OCI-LY7 (cell line): ENCODE measurements around the gene NALCN. TPM values are rescaled to one million over a fixed set of nuclear protein-coding genes. Genes with fewer than 3 reads are reported as not detected.

Experiments used
- BruUV-seq: library from RNA; stranded (reverse); fragments of 400-500 nt; replicated peaks from 2 replicates; lab custom pipeline; 2021; lab: Mats Ljungman, UMichigan
- CTCF ChIA-PET: fragments of 300-600 bp; sonication (Branson Sonifier 250); formaldehyde crosslinking; loops from one replicate; lab custom pipeline; 2022; ENCODE audit warnings: antibody characterized with exemption; ENCODE audit not compliant: unreplicated experiment; lab: Charles Lee
- POLR2A ChIA-PET: fragments of 300-600 bp; sonication (Branson Sonifier 250); formaldehyde crosslinking; loops from one replicate; lab custom pipeline; 2022; ENCODE audit warnings: antibody characterized with exemption; lab: Charles Lee
- DNase-seq: peaks from one replicate; pipeline ENCODE4 v3.0.0-alpha.2; 2015; ENCODE audit warnings: low spot score
- H2AFZ ChIP-seq: fragments of 200-600 bp; sonication (generic), shearing (Covaris generic); 2 replicates; pipeline ENCODE4 v1.6.1; 2014; ENCODE audit warnings: mild to moderate bottlenecking, antibody characterized with exemption, low read length, moderate library complexity
- H3K27ac ChIP-seq: fragments of 200-600 bp; sonication (generic); 2 replicates; pipeline ENCODE4 v1.5.1; 2014; ENCODE audit warnings: mixed run types, low read depth, mild to moderate bottlenecking, moderate library complexity, low read length, inconsistent platforms; ENCODE audit not compliant: poor library complexity, severe bottlenecking
- H3K36me3 ChIP-seq: fragments of 200-600 bp; sonication (generic); 2 replicates; pipeline ENCODE4 v1.6.1; 2014; ENCODE audit warnings: mild to moderate bottlenecking, antibody characterized with exemption, low read length, moderate library complexity, mixed read lengths; ENCODE audit not compliant: insufficient read depth
- H3K4me1 ChIP-seq: fragments of 200-600 bp; sonication (generic); 2 replicates; pipeline ENCODE4 v1.5.1; 2014; ENCODE audit warnings: mild to moderate bottlenecking, low read length; ENCODE audit not compliant: insufficient read depth, poor library complexity, severe bottlenecking
- H3K4me2 ChIP-seq: fragments of 200-600 bp; sonication (generic); 2 replicates; pipeline ENCODE4 v1.6.1; 2014; ENCODE audit warnings: mild to moderate bottlenecking, low read length
- H3K4me3 ChIP-seq: fragments of 200-600 bp; sonication (generic); 2 replicates; pipeline ENCODE4 v1.5.1; 2014; ENCODE audit warnings: mild to moderate bottlenecking, low read depth, low read length; ENCODE audit not compliant: poor library complexity, severe bottlenecking
- H3K79me2 ChIP-seq: fragments of 200-600 bp; sonication (generic); 2 replicates; pipeline ENCODE4 v1.6.1; 2016; ENCODE audit warnings: low read depth, mild to moderate bottlenecking, low read length, moderate library complexity, mixed read lengths; ENCODE audit not compliant: insufficient read depth
- H3K9me2 ChIP-seq: fragments of 200-600 bp; sonication (generic); 2 replicates; pipeline ENCODE4 v1.6.1; 2016; ENCODE audit warnings: mild to moderate bottlenecking, low read length, mixed read lengths; ENCODE audit not compliant: insufficient read depth
- H3K9me3 ChIP-seq: fragments of 200-600 bp; sonication (generic); 2 replicates; pipeline ENCODE4 v1.6.1; 2014; ENCODE audit warnings: mild to moderate bottlenecking, mixed run types, low read length, mixed read lengths
- H4K20me1 ChIP-seq: fragments of 200-600 bp; sonication (generic); 2 replicates; pipeline ENCODE4 v1.6.1; 2014; ENCODE audit warnings: mild to moderate bottlenecking, antibody characterized with exemption, low read length, moderate library complexity, mixed read lengths; ENCODE audit not compliant: insufficient read depth
- CTCF ChIP-seq: fragments of 200-600 bp; sonication (generic); conservative IDR thresholded peaks from 2 replicates; pipeline ENCODE4 v1.5.1; 2014; ENCODE audit warnings: mild to moderate bottlenecking, antibody characterized with exemption, low read length, moderate library complexity, mixed read lengths
- EZH2phosphoT487 ChIP-seq: fragments of 200-600 bp; sonication (generic); IDR thresholded peaks from 2 replicates; pipeline ENCODE4 v1.6.1; 2018; ENCODE audit warnings: low read depth, borderline replicate concordance, mild to moderate bottlenecking, mixed run types, antibody characterized with exemption, low read length, moderate library complexity, mixed read lengths
- intact Hi-C: fragments of 100-400 bp; cut with micrococcal nuclease; formaldehyde crosslinking; loops from one replicate; pipeline ENCODE4 v1.10.0; 2022; ENCODE audit not compliant: unreplicated experiment
- total RNA-seq, 2 experiments: library from RNA; depleted of rRNA in 1 of 2; stranded (reverse); fragments of >200 nt in 1 of 2; shearing (Covaris generic) in 1 of 2; gene quantifications; 2 replicates each; pipeline ENCODE4 v1.2.3, GENCODE V29; 2014 to 2022

NALCN gene
- total RNA-seq, 2 experiments from 2014 or later: not detected

GRCh38 chr13:101115762-101116171 is 300.5 kb downstream of the NALCN start:
- Histone ChIP-seq H2AFZ (no peak overlapping the region), H3K4me2 (no peak overlapping the region), H3K9me3 (no peaks in the 10 kb centered on the region), H3K4me1 (no peaks in the 10 kb centered on the region), H3K79me2 (no peaks in the 10 kb centered on the region), H3K9me2 (no peaks in the 10 kb centered on the region), H3K4me3 (no peak overlapping the region), H3K27ac (no peak overlapping the region), H4K20me1 (no peaks in the 10 kb centered on the region), H3K36me3 (no peaks in the 10 kb centered on the region)
- CTCF ChIA-PET: no interaction called here
- POLR2A ChIA-PET: no interaction called here
- no peak for DNase-seq
- TF ChIP-seq EZH2phosphoT487 (no peak), CTCF (0 out of 2 replicates have a peak, but pooled peaks have one; percentile 16)
- no TSS peak for BruUV-seq
- intact Hi-C loops: no loop called here

GRCh38 chr13:101111894-101112293 is 304.4 kb downstream of the NALCN start:
- Histone ChIP-seq H3K9me3 (no peaks in the 10 kb centered on the region), H3K4me2 (no peak overlapping the region), H3K9me2 (no peaks in the 10 kb centered on the region), H4K20me1 (no peaks in the 10 kb centered on the region), H3K4me1 (no peaks in the 10 kb centered on the region), H3K36me3 (no peaks in the 10 kb centered on the region), H3K27ac (no peak overlapping the region), H2AFZ (no peak overlapping the region), H3K4me3 (no peak overlapping the region), H3K79me2 (no peaks in the 10 kb centered on the region)
- intact Hi-C loops: no loop called here
- no peak for DNase-seq
- CTCF ChIA-PET: no interaction called here
- TF ChIP-seq EZH2phosphoT487: no peak
- TF ChIP-seq CTCF: no peak
- POLR2A ChIA-PET: interaction anchor here (1.2 kb wide), 1 partner anchor 55 kb away, joined by 3 read pairs; no protein-coding TSS in a partner anchor
- BruUV-seq: no TSS peak

GRCh38 chr13:101109005-101109404 is 307.3 kb downstream of the NALCN start:
- Histone ChIP-seq H4K20me1 (no peaks in the 10 kb centered on the region), H3K9me2 (no peaks in the 10 kb centered on the region), H2AFZ (no peak overlapping the region), H3K79me2 (no peaks in the 10 kb centered on the region), H3K9me3 (no peaks in the 10 kb centered on the region), H3K27ac (no peak overlapping the region), H3K36me3 (no peaks in the 10 kb centered on the region), H3K4me3 (no peak overlapping the region), H3K4me2 (no peak overlapping the region), H3K4me1 (no peaks in the 10 kb centered on the region)
- no peak for TF ChIP-seq EZH2phosphoT487
- TF ChIP-seq CTCF: no peak
- no TSS peak for BruUV-seq
- no peak for DNase-seq
- ChIA-PET CTCF (no interaction called here), POLR2A (no interaction called here)
- intact Hi-C loops: no loop called here
